Ovary (tissue), 9 donors: ENCODE measurements around the gene GPR162. TPM values are rescaled to one million over a fixed set of nuclear protein-coding genes. Genes with fewer than 3 reads are reported as not detected.

Experiments
- DNase-seq, 5 donors: peaks; one replicate each; pipeline ENCODE4 v3.0.0-alpha.2; 2019 to 2020
- H3K27ac ChIP-seq, 2 donors: fragments of 200-600 bp; one replicate each; pipeline versions ENCODE4 v1.5.1 to v1.8.0; 2019 to 2022
- H3K27me3 ChIP-seq: fragments of 200-600 bp; one replicate; pipeline ENCODE4 v1.8.0; 2022
- H3K36me3 ChIP-seq: fragments of 200-600 bp; sonication (generic); one replicate; pipeline ENCODE4 v1.5.1; 2019
- H3K4me1 ChIP-seq: one replicate; pipeline ENCODE4 v1.8.1; 2013; ENCODE audit warnings: mild to moderate bottlenecking, moderate library complexity; ENCODE audit not compliant: insufficient read depth
- H3K4me3 ChIP-seq: fragments of 200-600 bp; sonication (generic); one replicate; pipeline ENCODE4 v1.5.1; 2017
- H3K9me3 ChIP-seq, 2 donors: fragments of 200-600 bp in 1 of 2; sonication (generic) in 1 of 2; one replicate each; pipeline versions ENCODE4 v1.5.1 to v1.8.1; 2013 to 2019; ENCODE audit warnings: mild to moderate bottlenecking in 1 of 2, moderate library complexity in 1 of 2
- CTCF ChIP-seq, 3 donors: fragments of 450-650 bp in 2 of 3; fragments of 200-600 bp in 1 of 3; IDR thresholded peaks; one replicate each; pipeline versions ENCODE4 v1.5.1 to v1.8.0; 2016 to 2022; ENCODE audit warnings: antibody characterized with exemption in 3 of 3, mild to moderate bottlenecking in 1 of 3
- EP300 ChIP-seq: sonication (generic); formaldehyde crosslinking; IDR thresholded peaks from one replicate; pipeline ENCODE4 v1.6.1; 2017; ENCODE audit warnings: antibody characterized with exemption
- POLR2A ChIP-seq: fragments of 450-650 bp; IDR thresholded peaks from one replicate; pipeline ENCODE4 v1.6.1; 2017; ENCODE audit warnings: antibody characterized with exemption, mild to moderate bottlenecking, moderate library complexity
- WGBS, 3 donors: extraction: QIAGEN DNeasy Blood & Tissue Kit in 1 of 3; methylation state at CpG; one replicate each; pipeline versions ENCODE4 v1.1.5 to v1.1.7; 2013 to 2017; 5-methylcytosine and 5-hydroxymethylcytosine counted together
- intact Hi-C, 4 donors: fragments of 100-400 bp; cut with DNase I; formaldehyde crosslinking; loops; one replicate each; pipeline versions ENCODE4 v1.11.0 to v1.15.1; 2022 to 2023
- polyA plus RNA-seq, 2 donors: library from polyadenylated mRNA; stranded (reverse); fragments of 200-250 nt in 1 of 2; fragments of 350-450 nt in 1 of 2; fragmentation: Illumina TruSeq in 1 of 2; extraction: RNeasy Lipid Tissue Mini Kit (QIAGEN cat#74804) in 1 of 2; gene quantifications; one replicate each; pipeline ENCODE4 v1.2.3, GENCODE V29; 2013 to 2014
- total RNA-seq, 7 donors: library from RNA; depleted of rRNA in 2 of 7; stranded (reverse); fragments of >200 nt in 2 of 7; fragmentation: NEBNext Ultra II Directional in 3 of 7; extraction: Animal tissue kit (Norgen Biotek cat#: 25700) in 3 of 7; gene quantifications; one replicate each; pipeline versions ENCODE4 v1.1.0 to v1.2.4, GENCODE V29; 2016 to 2023
- donor health status: DM: no; HTN: no; CAD: no; lungs with moderate emphysema.
- donor health status: DM: no; HTN: no; CAD: no.
- donor health status: Bipolar disorder and iron deficiency.
- donor health status: DM: yes; HTN: yes; CAD: no.
- donor health status: DM: no; HTN: no; CAD: no.
- donor health status: DM: yes; HTN: yes; CAD: no.

The GPR162 gene
- total and polyA plus RNA-seq, 9 donors, result 0.60 to 12.0 (median 7.6) TPM

- no peaks in the 10 kb centered on the region for H3K27me3 ChIP-seq
- H3K4me1 ChIP-seq, result no peaks in the 10 kb centered on the region
- no peak overlapping the region for H3K27ac ChIP-seq
- no peak for DNase-seq
- intact Hi-C loops, result no loop called here
- TF ChIP-seq POLR2A (no peak), EP300 (no peak), CTCF (IDR thresholded peaks at IDR 0.05) (no peak)
- H3K36me3 ChIP-seq, result no peaks in the 10 kb centered on the region
- WGBS, 3 donors, result 88 to 89% (median 88%) methylated on average over 5 of the region's 5 CpGs
- no peaks in the 10 kb centered on the region for H3K9me3 ChIP-seq
- H3K4me3 ChIP-seq, result no peak overlapping the region
Measured at GRCh38 chr12:6799147-6799546, 22.5 kb upstream of the GPR162 start.

GRCh38 chr12:6807170-6807569 is 14.5 kb upstream of the GPR162 start:
- Histone ChIP-seq H3K4me3 (no peak overlapping the region), H3K27me3 (no peaks in the 10 kb centered on the region), H3K9me3 (no peaks in the 10 kb centered on the region), H3K36me3 (no peaks in the 10 kb centered on the region), H3K4me1 (no peaks in the 10 kb centered on the region), H3K27ac (no peak overlapping the region)
- no peak for TF ChIP-seq EP300
- no peak for TF ChIP-seq POLR2A
- DNase-seq, result no peak
- intact Hi-C loops, result no loop called here
- 59 to 72% (median 65%) methylated on average over 1 of the region's 1 CpG for WGBS, 3 donors

GRCh38 chr12:6809056-6809455 is 12.6 kb upstream of the GPR162 start:
- no peak for DNase-seq
- H3K4me3 ChIP-seq, result no peak overlapping the region
- WGBS, 3 donors, result 82 to 88% (median 82%) methylated on average over 10 of the region's 10 CpGs
- H3K27me3 ChIP-seq, result no peaks in the 10 kb centered on the region
- no peaks in the 10 kb centered on the region for H3K36me3 ChIP-seq
- TF ChIP-seq EP300 (no peak), CTCF (IDR thresholded peaks at IDR 0.05) (no peak), POLR2A (no peak)
- H3K27ac ChIP-seq, result no peak overlapping the region
- intact Hi-C loops, result no loop called here
- no peaks in the 10 kb centered on the region for H3K9me3 ChIP-seq
- H3K4me1 ChIP-seq, result no peaks in the 10 kb centered on the region

GRCh38 chr12:6810758-6811157 is 10.9 kb upstream of the GPR162 start:
- intact Hi-C loops, result no loop called here
- Histone ChIP-seq H3K36me3 (no peaks in the 10 kb centered on the region), H3K27ac (no peak overlapping the region), H3K4me1 (no peaks in the 10 kb centered on the region), H3K9me3 (no peaks in the 10 kb centered on the region), H3K27me3 (no peaks in the 10 kb centered on the region), H3K4me3 (no peak overlapping the region)
- WGBS, 3 donors, result 58 to 83% (median 76%) methylated on average over 1 of the region's 1 CpG
- TF ChIP-seq EP300, result no peak
- no peak for TF ChIP-seq CTCF (IDR thresholded peaks at IDR 0.05)
- TF ChIP-seq POLR2A, result no peak
- DNase-seq, result no peak

- H3K36me3 ChIP-seq, result no peaks in the 10 kb centered on the region
- intact Hi-C loops, result no loop called here
- WGBS, 3 donors, result 55 to 65% (median 62%) methylated on average over 4 of the region's 4 CpGs
- TF ChIP-seq EP300, result no peak
- TF ChIP-seq POLR2A, result no peak
- no peak for TF ChIP-seq CTCF (IDR thresholded peaks at IDR 0.05)
- H3K27ac ChIP-seq, result no peak overlapping the region
- no peaks in the 10 kb centered on the region for H3K4me1 ChIP-seq
- no peak for DNase-seq
- H3K4me3 ChIP-seq, result no peak overlapping the region
- H3K27me3 ChIP-seq, result no peaks in the 10 kb centered on the region
- H3K9me3 ChIP-seq, result no peaks in the 10 kb centered on the region
Measured at GRCh38 chr12:6813363-6813762, 8.3 kb upstream of the GPR162 start.
